Panc1 (cell line): Measurements from ENCODE around the gene JAZF1. TPM values are rescaled to one million over a fixed set of nuclear protein-coding genes. Genes with fewer than 3 reads are reported as not detected.

Experiments
- ATAC-seq: fragments of 200-7000 bp; cut with Tn5 transposase; 2 replicates; pipeline ENCODE4 v1.9.1; 2020; ENCODE audit warnings: mild to moderate bottlenecking, moderate library complexity
- BruUV-seq: library from RNA; stranded (reverse); fragments of 400-500 nt; replicated peaks from 2 replicates; lab custom pipeline; 2021; lab: Mats Ljungman, UMichigan
- CTCF ChIA-PET: fragments of 300-600 bp; sonication (Branson Sonifier 250); formaldehyde crosslinking; loops from one replicate; lab custom pipeline; 2022; ENCODE audit warnings: antibody characterized with exemption; lab: Charles Lee
- POLR2A ChIA-PET: fragments of 300-600 bp; sonication (Branson Sonifier 250); formaldehyde crosslinking; loops from one replicate; lab custom pipeline; 2022; ENCODE audit warnings: antibody characterized with exemption; lab: Charles Lee
- DNase-seq: peaks from one replicate; pipeline ENCODE4 v3.0.0-alpha.2; 2010; ENCODE audit warnings: low read depth, low spot score
- H3K27ac ChIP-seq: 2 replicates; pipeline ENCODE4 v1.5.1; 2011; ENCODE audit warnings: mild to moderate bottlenecking, low read length, inconsistent platforms
- H3K27me3 ChIP-seq: fragments of 200-500 bp; sonication (Bioruptor generic); 2 replicates; pipeline ENCODE4 v1.6.0; 2014; ENCODE audit warnings: low read length, inconsistent platforms; ENCODE audit not compliant: control insufficient read depth, insufficient read depth
- H3K36me3 ChIP-seq: fragments of 200-500 bp; sonication (Bioruptor generic); 2 replicates; pipeline ENCODE4 v1.5.1; 2014; ENCODE audit warnings: inconsistent platforms, mild to moderate bottlenecking, low read length, moderate library complexity; ENCODE audit not compliant: control insufficient read depth, insufficient read depth
- H3K4me1 ChIP-seq: 2 replicates; pipeline ENCODE4 v1.5.1; 2011; ENCODE audit warnings: inconsistent platforms, mild to moderate bottlenecking, low read length, moderate library complexity; ENCODE audit not compliant: control insufficient read depth, insufficient read depth
- H3K4me3 ChIP-seq, 2 experiments: 2 replicates each; pipeline ENCODE4 v1.5.1; 2011 to 2012; ENCODE audit warnings: low read depth in 2 of 2, low read length in 2 of 2, mild to moderate bottlenecking in 2 of 2, inconsistent platforms in 1 of 2, moderate library complexity in 1 of 2
- H3K9me3 ChIP-seq: fragments of 200-500 bp; sonication (Bioruptor generic); 2 replicates; pipeline ENCODE4 v1.5.1; 2014; ENCODE audit warnings: low read depth, mild to moderate bottlenecking, inconsistent platforms, low read length, moderate library complexity; ENCODE audit not compliant: control insufficient read depth, insufficient read depth
- CTCF ChIP-seq: fragments of 450-650 bp; IDR thresholded peaks from 2 replicates; pipeline ENCODE4 v1.5.1; 2017; ENCODE audit warnings: mild to moderate bottlenecking
- POLR2AphosphoS5 ChIP-seq: IDR thresholded peaks from 2 replicates; pipeline ENCODE4 v1.6.1; 2012; ENCODE audit warnings: mild to moderate bottlenecking, low read depth, low read length, moderate library complexity
- REST ChIP-seq, 2 experiments: IDR thresholded peaks; 2 replicates each; pipeline ENCODE4 v1.6.1; 2011 to 2012; ENCODE audit warnings: low read depth in 2 of 2, control low read depth in 1 of 2, low read length in 1 of 2, mild to moderate bottlenecking in 1 of 2, moderate library complexity in 1 of 2; ENCODE audit not compliant: insufficient read depth in 1 of 2
- SIN3A ChIP-seq: IDR thresholded peaks from 2 replicates; pipeline ENCODE4 v1.6.1; 2012; ENCODE audit warnings: low read depth, mild to moderate bottlenecking, low read length, moderate library complexity, borderline replicate concordance; ENCODE audit not compliant: insufficient read depth
- TCF7L2 ChIP-seq: IDR thresholded peaks from 2 replicates; pipeline ENCODE4 v1.6.1; 2011; ENCODE audit warnings: mild to moderate bottlenecking, low read depth, low read length, inconsistent platforms
- in situ Hi-C: cut with HindIII; loops from 2 replicates; pipeline ENCODE4 v1.10.0; 2016; ENCODE audit warnings: low sequenced_read_pairs, low pct_unique_long_range_greater_than_20kb
- intact Hi-C: fragments of 100-400 bp; cut with micrococcal nuclease; formaldehyde crosslinking; loops from one replicate; pipeline ENCODE4 v1.10.0; 2022; ENCODE audit not compliant: unreplicated experiment
- total RNA-seq: library from RNA; stranded (reverse); gene quantifications from one replicate; pipeline ENCODE4 v1.2.1, GENCODE V29; 2021; ENCODE audit not compliant: unreplicated experiment

JAZF1 gene
- total RNA-seq, 1 experiment from 2014 or later = 8.8 TPM

DNA sequence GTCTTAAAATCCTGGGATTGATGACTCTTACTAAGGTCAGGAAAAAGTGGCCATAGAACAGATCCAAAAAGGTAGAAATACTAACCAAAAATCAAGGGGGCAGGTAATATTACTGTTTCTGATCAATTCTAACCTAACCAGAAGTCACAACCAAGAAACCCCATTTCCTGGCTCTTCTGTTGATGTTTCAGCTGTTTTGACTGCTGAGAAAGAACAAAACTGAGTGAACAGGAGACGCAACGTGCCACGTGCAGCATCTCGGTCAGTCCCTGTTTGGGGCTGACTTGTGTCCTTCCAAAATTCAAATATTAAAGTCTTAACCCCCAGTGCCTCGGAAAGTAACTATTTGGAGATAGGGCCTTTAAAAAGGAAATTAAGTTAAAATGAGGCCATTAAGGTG, 56.8 kb downstream of the JAZF1 start:
- ChIA-PET POLR2A (no interaction called here), CTCF (no interaction called here)
- no peak for TF ChIP-seq REST (IDR thresholded peaks at IDR 0.05; ENCODE audit: insufficient read depth in 1 of 2, low read depth in 2 of 2, low read length in 1 of 2)
- no peak for TF ChIP-seq CTCF
- no peak for TF ChIP-seq TCF7L2
- TF ChIP-seq SIN3A = no peak
- no peak for TF ChIP-seq POLR2AphosphoS5
- H3K4me1 ChIP-seq = no peaks in the 10 kb centered on the region
- no TSS peak for BruUV-seq
- H3K27ac ChIP-seq = no peak overlapping the region
- ATAC-seq (no peak), DNase-seq (no peak)
- no peaks in the 10 kb centered on the region for H3K36me3 ChIP-seq
- intact Hi-C loops = no loop called here
- H3K27me3 ChIP-seq = no peaks in the 10 kb centered on the region
- in situ Hi-C loops = no loop called here
- H3K9me3 ChIP-seq = no peaks in the 10 kb centered on the region
- no peak overlapping the region for H3K4me3 ChIP-seq

- in situ Hi-C loops (no loop called here), intact Hi-C loops (no loop called here)
- DNase-seq (no peak), ATAC-seq (no peak)
- Histone ChIP-seq H3K4me3 (no peak overlapping the region), H3K27ac (no peak overlapping the region), H3K27me3 (no peaks in the 10 kb centered on the region), H3K9me3 (no peaks in the 10 kb centered on the region), H3K36me3 (no peaks in the 10 kb centered on the region), H3K4me1 (no peaks in the 10 kb centered on the region)
- ChIA-PET CTCF (no interaction called here), POLR2A (no interaction called here)
- no peak for TF ChIP-seq SIN3A
- TF ChIP-seq TCF7L2 = no peak
- no peak for TF ChIP-seq CTCF
- TF ChIP-seq POLR2AphosphoS5 = no peak
- no peak for TF ChIP-seq REST (IDR thresholded peaks at IDR 0.05; ENCODE audit: insufficient read depth in 1 of 2, low read depth in 2 of 2, low read length in 1 of 2)
- no TSS peak for BruUV-seq
Observed at GRCh38 chr7:28121496-28121895, 59.1 kb downstream of the JAZF1 start.
